Endodermal cell (in vitro differentiated cells): ENCODE data around the gene CAPN11. TPM values are rescaled to one million over a fixed set of nuclear protein-coding genes. Genes with fewer than 3 reads are reported as not detected.
A peak's percentile ranks its signal among the peaks of the same experiment; 100 is the strongest.

Experiments used
- DNase-seq: peaks from one replicate; pipeline ENCODE4 v3.0.0-alpha.2; 2017
- H3K27ac ChIP-seq: 2 replicates; pipeline ENCODE4 v1.5.1; 2013; ENCODE audit warnings: mild to moderate bottlenecking, low read depth, low read length, moderate library complexity
- H3K27me3 ChIP-seq: 2 replicates; pipeline ENCODE4 v1.6.1; 2013; ENCODE audit warnings: mild to moderate bottlenecking, low read length, moderate library complexity; ENCODE audit not compliant: insufficient read depth, control insufficient read depth, poor library complexity, severe bottlenecking
- H3K36me3 ChIP-seq: 2 replicates; pipeline ENCODE4 v1.7.0; 2013; ENCODE audit warnings: mild to moderate bottlenecking, low read length, moderate library complexity; ENCODE audit not compliant: control insufficient read depth, insufficient read depth
- H3K4me1 ChIP-seq: one replicate; pipeline ENCODE4 v1.7.0; 2013; ENCODE audit warnings: low read length; ENCODE audit not compliant: control insufficient read depth, insufficient read depth
- H3K4me3 ChIP-seq: 2 replicates; pipeline ENCODE4 v1.5.1; 2013; ENCODE audit warnings: mild to moderate bottlenecking, low read length, moderate library complexity
- H3K9ac ChIP-seq: 2 replicates; pipeline ENCODE4 v1.6.1; 2013; ENCODE audit warnings: mild to moderate bottlenecking, low read length, moderate library complexity; ENCODE audit not compliant: poor library complexity, severe bottlenecking; ENCODE audit errors: extremely low read depth
- H3K9me3 ChIP-seq: 2 replicates; pipeline ENCODE4 v1.6.1; 2013; ENCODE audit warnings: mild to moderate bottlenecking, low read length, moderate library complexity; ENCODE audit not compliant: control insufficient read depth
- H3K27ac Mint-ChIP-seq: 2 replicates; pipeline ENCODE4 v1.8.0; 2020; ENCODE audit warnings: mixed read lengths
- H3K27me3 Mint-ChIP-seq: 2 replicates; pipeline ENCODE4 v1.8.0; 2021; ENCODE audit warnings: mild to moderate bottlenecking, mixed read lengths; ENCODE audit not compliant: insufficient read depth
- H3K36me3 Mint-ChIP-seq: 2 replicates; pipeline ENCODE4 v1.8.0; 2020; ENCODE audit warnings: low read depth, mixed read lengths
- H3K4me1 Mint-ChIP-seq: 2 replicates; pipeline ENCODE4 v1.8.0; 2020; ENCODE audit warnings: mixed read lengths
- H3K4me3 Mint-ChIP-seq: 2 replicates; pipeline ENCODE4 v1.8.0; 2020; ENCODE audit warnings: mild to moderate bottlenecking, moderate library complexity, mixed read lengths
- H3K9me3 Mint-ChIP-seq: 2 replicates; pipeline ENCODE4 v1.8.0; 2020; ENCODE audit warnings: mild to moderate bottlenecking, mixed read lengths
- WGBS, 2 experiments: methylation state at CpG; one replicate each; pipeline versions ENCODE4 v1.1.5 to v1.1.7; 2013; ENCODE audit warnings: missing lambda C conversion rate in 2 of 2, mixed read lengths in 1 of 2; ENCODE audit not compliant: insufficient coverage in 1 of 2, insufficient read length in 1 of 2; 5-methylcytosine and 5-hydroxymethylcytosine counted together
- total RNA-seq, 2 donors: library from RNA; stranded (reverse); fragmentation: NEBNext Ultra II Directional in 1 of 2; extraction: Animal tissue kit (Norgen Biotek cat#: 25700) in 1 of 2; gene quantifications; 2 replicates in 1 of 2; 3 replicates in 1 of 2; pipeline ENCODE4 v1.2.1, GENCODE V29; 2021
- TF ChIP-seq, protein P1 (sequence below): fragments of 200-600 bp; sonication (generic); conservative IDR thresholded peaks from 2 replicates; pipeline ENCODE4 v1.5.0; 2021; ENCODE audit warnings: antibody characterized with exemption, mild to moderate bottlenecking

CAPN11 gene
- total RNA-seq, 2 donors from 2014 or later, result 0.53 to 1.2 TPM

GRCh38 chr6:44110966-44111365, 47.7 kb upstream of the CAPN11 start:
- Histone ChIP-seq H3K27ac (no peak overlapping the region), H3K27me3 (no peaks in the 10 kb centered on the region), H3K36me3 (peaks cover 89% of the 10 kb centered on the region), H3K4me3 (no peak overlapping the region), H3K9ac (no peak overlapping the region), H3K9me3 (no peaks in the 10 kb centered on the region), H3K4me1 (no peaks in the 10 kb centered on the region)
- no peak for DNase-seq
- no peaks in the 10 kb centered on the region for H3K27me3 Mint-ChIP-seq
- 94 to 96% methylated on average over 2 to 3 of the region's 3 CpGs for WGBS, 2 experiments
- H3K36me3 Mint-ChIP-seq, result peaks cover 78% of the 10 kb centered on the region
- peak overlapping the region; percentile 8 for H3K27ac Mint-ChIP-seq
- H3K4me3 Mint-ChIP-seq, result no peak overlapping the region
- no peaks in the 10 kb centered on the region for H3K4me1 Mint-ChIP-seq
- no peaks in the 10 kb centered on the region for H3K9me3 Mint-ChIP-seq
- TF ChIP-seq, protein P1, sequence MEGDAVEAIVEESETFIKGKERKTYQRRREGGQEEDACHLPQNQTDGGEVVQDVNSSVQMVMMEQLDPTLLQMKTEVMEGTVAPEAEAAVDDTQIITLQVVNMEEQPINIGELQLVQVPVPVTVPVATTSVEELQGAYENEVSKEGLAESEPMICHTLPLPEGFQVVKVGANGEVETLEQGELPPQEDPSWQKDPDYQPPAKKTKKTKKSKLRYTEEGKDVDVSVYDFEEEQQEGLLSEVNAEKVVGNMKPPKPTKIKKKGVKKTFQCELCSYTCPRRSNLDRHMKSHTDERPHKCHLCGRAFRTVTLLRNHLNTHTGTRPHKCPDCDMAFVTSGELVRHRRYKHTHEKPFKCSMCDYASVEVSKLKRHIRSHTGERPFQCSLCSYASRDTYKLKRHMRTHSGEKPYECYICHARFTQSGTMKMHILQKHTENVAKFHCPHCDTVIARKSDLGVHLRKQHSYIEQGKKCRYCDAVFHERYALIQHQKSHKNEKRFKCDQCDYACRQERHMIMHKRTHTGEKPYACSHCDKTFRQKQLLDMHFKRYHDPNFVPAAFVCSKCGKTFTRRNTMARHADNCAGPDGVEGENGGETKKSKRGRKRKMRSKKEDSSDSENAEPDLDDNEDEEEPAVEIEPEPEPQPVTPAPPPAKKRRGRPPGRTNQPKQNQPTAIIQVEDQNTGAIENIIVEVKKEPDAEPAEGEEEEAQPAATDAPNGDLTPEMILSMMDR, result no peak

- 95 to 100% methylated on average over 3 to 6 of the region's 6 CpGs for WGBS, 2 experiments
- peaks cover 76% of the 10 kb centered on the region for H3K36me3 Mint-ChIP-seq
Measured at GRCh38 chr6:44111434-44112417, 46.9 kb upstream of the CAPN11 start.

DNA sequence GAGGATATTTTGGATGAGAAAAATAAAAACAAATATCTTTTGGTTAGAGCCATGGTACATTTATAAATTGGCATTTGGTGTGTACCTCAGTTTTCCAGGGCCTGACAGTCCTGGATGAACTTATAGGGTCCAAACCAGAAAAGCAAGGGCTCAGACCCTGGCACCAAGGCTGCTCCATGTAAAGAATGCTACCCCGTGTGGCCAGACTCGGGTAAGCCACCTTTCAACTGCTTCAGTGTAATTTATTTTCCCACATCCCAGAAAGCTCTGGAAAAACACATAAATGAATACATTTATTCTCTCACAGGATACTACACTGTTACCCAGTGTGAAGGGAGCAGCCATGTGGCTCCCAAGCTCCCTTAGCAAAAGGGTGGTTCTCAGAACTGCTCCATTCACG, 45.2 kb upstream of the CAPN11 start:
- Mint-ChIP-seq H3K27me3 (no peaks in the 10 kb centered on the region), H3K9me3 (no peaks in the 10 kb centered on the region), H3K27ac (no peak overlapping the region), H3K4me3 (no peak overlapping the region), H3K4me1 (peaks cover 8% of the 10 kb centered on the region), H3K36me3 (peaks cover 67% of the 10 kb centered on the region)
- H3K27me3 ChIP-seq, result no peaks in the 10 kb centered on the region
- no peak for DNase-seq
- no peaks in the 10 kb centered on the region for H3K9me3 ChIP-seq
- no peaks in the 10 kb centered on the region for H3K4me1 ChIP-seq
- H3K36me3 ChIP-seq, result peaks cover 82% of the 10 kb centered on the region
- H3K4me3 ChIP-seq, result no peak overlapping the region
- TF ChIP-seq, protein P1, result peak; percentile 64
- H3K9ac ChIP-seq, result no peak overlapping the region
- no peak overlapping the region for H3K27ac ChIP-seq
- 90% methylated on average over 3 of the region's 3 CpGs for WGBS, 2 experiments

More at GRCh38 chr6:44111434-44112417, 46.9 kb upstream of the CAPN11 start:
- Histone ChIP-seq H3K27me3 (no peaks in the 10 kb centered on the region), H3K9ac (no peak overlapping the region), H3K4me1 (no peaks in the 10 kb centered on the region), H3K9me3 (no peaks in the 10 kb centered on the region), H3K36me3 (peaks cover 89% of the 10 kb centered on the region), H3K27ac (no peak overlapping the region), H3K4me3 (no peak overlapping the region)
- Mint-ChIP-seq H3K27ac (peak overlapping the region; percentile 8), H3K4me3 (no peak overlapping the region), H3K4me1 (peaks cover 1% of the 10 kb centered on the region), H3K27me3 (no peaks in the 10 kb centered on the region), H3K9me3 (no peaks in the 10 kb centered on the region)
- TF ChIP-seq, protein P1, result no peak
- DNase-seq, result no peak
